ENCODE data around the gene NPFFR1. TPM values are rescaled to one million over a fixed set of nuclear protein-coding genes. Genes with fewer than 3 reads are reported as not detected.
A peak's percentile ranks its signal among the peaks of the same experiment; 100 is the strongest.

NPFFR1 gene
- total and polyA plus RNA-seq, 9 donors: 0.02 to 0.14 (median 0.05) TPM; not detected in 1

- Histone ChIP-seq H3K36me3 (ENCODE audit: control insufficient read depth, insufficient read depth, low read length) (peaks cover 3% of the 10 kb centered on the region), H3K9me3 (replicated peaks; ENCODE audit: control insufficient read depth, low read depth, low read length) (no peaks in the 10 kb centered on the region), H3K27ac (ENCODE audit: low read length) (peak overlapping the region; percentile 87), H3K4me3 (ENCODE audit: low read length) (no peak overlapping the region), H3K27me3 (ENCODE audit: control insufficient read depth, insufficient read depth, low read length) (peaks cover 5% of the 10 kb centered on the region), H3K4me1 (ENCODE audit: control insufficient read depth, insufficient read depth, low read length) (peaks cover 62% of the 10 kb centered on the region)
- peak; percentile 65 for DNase-seq
- WGBS (ENCODE audit: insufficient coverage): 66% methylated on average over 17 of the region's 18 CpGs
Observed at GRCh38 chr10:70323697-70324338, 40.0 kb upstream of the NPFFR1 start.

DNA sequence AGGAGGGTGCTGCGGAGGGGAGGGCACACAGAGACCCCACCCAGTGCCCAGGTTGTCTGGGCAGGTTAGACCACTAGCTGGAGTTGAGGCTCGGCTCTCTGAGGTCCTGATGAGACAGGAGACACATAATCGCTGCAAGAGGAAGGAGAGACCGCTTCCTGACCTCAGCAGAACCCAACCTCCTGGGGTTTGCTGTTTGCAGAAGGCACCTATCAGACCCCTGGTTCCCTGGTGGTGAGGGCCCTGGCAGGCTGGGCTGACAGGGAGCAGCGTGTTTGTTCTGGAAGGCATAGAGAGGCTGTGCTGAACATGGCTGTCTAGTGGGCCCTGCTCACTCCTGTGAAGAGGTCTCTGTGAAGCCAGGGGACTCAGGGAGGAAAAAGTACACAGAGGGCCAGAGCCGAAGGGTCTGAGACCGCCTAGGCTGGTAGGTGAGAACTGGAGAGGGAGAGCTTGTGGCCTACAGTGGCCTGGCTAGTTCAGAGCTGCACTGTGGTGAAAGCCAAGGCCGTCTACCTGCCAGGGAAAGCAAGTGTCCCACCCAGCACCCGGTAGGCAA, 39.4 kb upstream of the NPFFR1 start:
- H3K36me3 ChIP-seq (ENCODE audit: control insufficient read depth, insufficient read depth, low read length): peaks cover 5% of the 10 kb centered on the region
- no peak overlapping the region for H3K4me3 ChIP-seq (ENCODE audit: low read length)
- WGBS (ENCODE audit: insufficient coverage): 95% methylated on average over 8 of the region's 9 CpGs
- peak overlapping the region; percentile 87 for H3K27ac ChIP-seq (ENCODE audit: low read length)
- H3K9me3 ChIP-seq (replicated peaks; ENCODE audit: control insufficient read depth, low read depth, low read length): no peaks in the 10 kb centered on the region
- peaks cover 62% of the 10 kb centered on the region for H3K4me1 ChIP-seq (ENCODE audit: control insufficient read depth, insufficient read depth, low read length)
- H3K27me3 ChIP-seq (ENCODE audit: control insufficient read depth, insufficient read depth, low read length): peaks cover 5% of the 10 kb centered on the region
- no peak for DNase-seq

DNA sequence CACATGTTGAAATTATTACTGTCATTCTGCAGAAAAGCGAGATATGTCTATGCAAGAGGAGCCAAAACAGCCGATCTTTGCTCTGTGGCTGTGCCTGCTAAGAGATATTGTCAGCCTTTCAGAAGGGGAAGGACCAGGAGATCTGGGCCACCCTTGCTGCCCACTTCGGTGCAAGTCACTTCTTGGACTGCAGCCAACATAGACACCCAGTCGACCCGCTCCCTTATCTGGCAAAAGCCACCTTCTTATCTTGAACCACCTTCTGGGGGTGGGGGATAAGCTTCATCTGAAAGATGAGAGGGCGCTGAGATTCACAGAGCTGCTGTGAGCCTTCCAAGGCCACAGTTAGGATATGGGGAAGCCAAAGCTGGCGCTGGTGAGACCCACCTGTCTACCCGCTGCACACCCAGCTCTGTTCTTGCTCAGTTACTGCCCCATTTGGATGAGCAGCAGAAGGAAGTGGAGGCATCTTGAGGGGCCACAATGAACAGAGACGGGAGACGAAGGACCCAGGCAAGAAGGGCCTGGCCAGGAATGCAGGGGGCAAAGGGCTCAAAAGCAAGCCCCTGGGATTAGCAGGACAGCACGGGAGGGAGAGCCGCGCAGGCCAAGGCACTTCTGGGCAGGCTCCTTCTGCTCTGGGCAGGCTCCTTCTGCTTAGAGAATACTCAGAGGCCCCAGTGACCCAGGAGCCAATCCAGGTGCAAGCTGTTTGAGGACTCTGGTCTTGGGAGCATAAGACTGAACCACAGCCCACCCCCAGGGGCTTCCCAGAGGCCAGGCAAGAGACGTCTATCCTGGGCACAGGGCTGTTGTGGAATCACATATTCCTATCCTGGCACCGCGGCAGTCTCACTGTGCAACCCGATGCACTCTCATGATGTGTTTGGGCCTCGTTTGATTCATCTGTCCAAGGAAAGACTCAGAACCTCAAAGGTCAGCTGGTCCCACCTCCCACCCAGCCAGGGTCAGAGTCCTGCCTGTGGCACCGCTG, 38.4 kb upstream of the NPFFR1 start:
- H3K4me1 ChIP-seq (ENCODE audit: control insufficient read depth, insufficient read depth, low read length): peaks cover 62% of the 10 kb centered on the region
- H3K36me3 ChIP-seq (ENCODE audit: control insufficient read depth, insufficient read depth, low read length): peaks cover 10% of the 10 kb centered on the region
- peaks cover 5% of the 10 kb centered on the region for H3K27me3 ChIP-seq (ENCODE audit: control insufficient read depth, insufficient read depth, low read length)
- H3K4me3 ChIP-seq (ENCODE audit: low read length): no peak overlapping the region
- DNase-seq: no peak
- 80% methylated on average over 15 of the region's 19 CpGs for WGBS (ENCODE audit: insufficient coverage)
- H3K27ac ChIP-seq (ENCODE audit: low read length): no peak overlapping the region
- no peaks in the 10 kb centered on the region for H3K9me3 ChIP-seq (replicated peaks; ENCODE audit: control insufficient read depth, low read depth, low read length)

GRCh38 chr10:70321233-70321632, 37.4 kb upstream of the NPFFR1 start:
- H3K36me3 ChIP-seq (ENCODE audit: control insufficient read depth, insufficient read depth, low read length): peaks cover 10% of the 10 kb centered on the region
- WGBS (ENCODE audit: insufficient coverage): no CpG with 5 or more reads among the region's 5 CpGs
- H3K9me3 ChIP-seq (replicated peaks; ENCODE audit: control insufficient read depth, low read depth, low read length): no peaks in the 10 kb centered on the region
- no peak for DNase-seq
- no peak overlapping the region for H3K4me3 ChIP-seq (ENCODE audit: low read length)
- peaks cover 5% of the 10 kb centered on the region for H3K27me3 ChIP-seq (ENCODE audit: control insufficient read depth, insufficient read depth, low read length)
- H3K4me1 ChIP-seq (ENCODE audit: control insufficient read depth, insufficient read depth, low read length): peaks cover 59% of the 10 kb centered on the region
- H3K27ac ChIP-seq (ENCODE audit: low read length): peak overlapping the region; percentile 13

GRCh38 chr10:70320751-70321150, 36.9 kb upstream of the NPFFR1 start:
- Histone ChIP-seq H3K36me3 (ENCODE audit: control insufficient read depth, insufficient read depth, low read length) (peaks cover 12% of the 10 kb centered on the region), H3K4me3 (ENCODE audit: low read length) (no peak overlapping the region), H3K27me3 (ENCODE audit: control insufficient read depth, insufficient read depth, low read length) (peaks cover 5% of the 10 kb centered on the region), H3K9me3 (replicated peaks; ENCODE audit: control insufficient read depth, low read depth, low read length) (no peaks in the 10 kb centered on the region), H3K27ac (ENCODE audit: low read length) (no peak overlapping the region), H3K4me1 (ENCODE audit: control insufficient read depth, insufficient read depth, low read length) (peaks cover 56% of the 10 kb centered on the region)
- WGBS (ENCODE audit: insufficient coverage): 70% methylated on average over 2 of the region's 5 CpGs
- peak; percentile 36 for DNase-seq

DNA sequence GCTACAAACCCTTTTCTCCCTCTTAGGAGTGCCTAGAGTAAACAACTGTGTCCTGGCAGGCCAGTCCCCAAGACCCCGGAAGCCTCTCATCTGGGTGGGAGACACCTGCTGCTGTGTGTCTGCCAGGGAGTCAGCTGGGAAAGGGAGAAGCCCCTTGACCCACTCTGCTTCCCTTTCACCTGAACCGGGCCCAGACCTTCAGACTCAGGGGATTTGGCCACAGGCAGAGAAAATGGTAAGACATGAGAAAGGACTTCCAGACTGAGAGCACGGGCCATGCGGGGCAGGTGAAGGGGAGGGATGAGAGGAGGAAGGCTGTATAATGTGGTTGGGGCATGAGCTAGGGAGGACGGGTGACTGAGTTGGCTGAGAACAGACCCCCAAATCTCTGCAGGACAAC, 36.0 kb upstream of the NPFFR1 start:
- peaks cover 46% of the 10 kb centered on the region for H3K4me1 ChIP-seq (ENCODE audit: control insufficient read depth, insufficient read depth, low read length)
- peaks cover 5% of the 10 kb centered on the region for H3K27me3 ChIP-seq (ENCODE audit: control insufficient read depth, insufficient read depth, low read length)
- no peak for DNase-seq
- no peaks in the 10 kb centered on the region for H3K9me3 ChIP-seq (replicated peaks; ENCODE audit: control insufficient read depth, low read depth, low read length)
- no peak overlapping the region for H3K27ac ChIP-seq (ENCODE audit: low read length)
- peaks cover 15% of the 10 kb centered on the region for H3K36me3 ChIP-seq (ENCODE audit: control insufficient read depth, insufficient read depth, low read length)
- WGBS (ENCODE audit: insufficient coverage): 100% methylated on average over 2 of the region's 5 CpGs
- no peak overlapping the region for H3K4me3 ChIP-seq (ENCODE audit: low read length)

GRCh38 chr10:70319183-70319582, 35.4 kb upstream of the NPFFR1 start:
- Histone ChIP-seq H3K9me3 (replicated peaks; ENCODE audit: control insufficient read depth, low read depth, low read length) (no peaks in the 10 kb centered on the region), H3K4me1 (ENCODE audit: control insufficient read depth, insufficient read depth, low read length) (peaks cover 40% of the 10 kb centered on the region), H3K36me3 (ENCODE audit: control insufficient read depth, insufficient read depth, low read length) (peaks cover 15% of the 10 kb centered on the region), H3K27me3 (ENCODE audit: control insufficient read depth, insufficient read depth, low read length) (peaks cover 5% of the 10 kb centered on the region), H3K27ac (ENCODE audit: low read length) (no peak overlapping the region), H3K4me3 (ENCODE audit: low read length) (no peak overlapping the region)
- no peak for DNase-seq
- 73% methylated on average over 5 of the region's 6 CpGs for WGBS (ENCODE audit: insufficient coverage)

GRCh38 chr10:70317943-70318318, 34.1 kb upstream of the NPFFR1 start:
- peaks cover 31% of the 10 kb centered on the region for H3K4me1 ChIP-seq (ENCODE audit: control insufficient read depth, insufficient read depth, low read length)
- no peak overlapping the region for H3K27ac ChIP-seq (ENCODE audit: low read length)
- no peak for DNase-seq
- H3K36me3 ChIP-seq (ENCODE audit: control insufficient read depth, insufficient read depth, low read length): peaks cover 15% of the 10 kb centered on the region
- 73% methylated on average over 3 of the region's 5 CpGs for WGBS (ENCODE audit: insufficient coverage)
- H3K9me3 ChIP-seq (replicated peaks; ENCODE audit: control insufficient read depth, low read depth, low read length): no peaks in the 10 kb centered on the region
- peaks cover 3% of the 10 kb centered on the region for H3K27me3 ChIP-seq (ENCODE audit: control insufficient read depth, insufficient read depth, low read length)
- H3K4me3 ChIP-seq (ENCODE audit: low read length): no peak overlapping the region

GRCh38 chr10:70317272-70317942, 33.6 kb upstream of the NPFFR1 start:
- H3K36me3 ChIP-seq (ENCODE audit: control insufficient read depth, insufficient read depth, low read length): peaks cover 15% of the 10 kb centered on the region
- no peak for DNase-seq
- peaks cover 29% of the 10 kb centered on the region for H3K4me1 ChIP-seq (ENCODE audit: control insufficient read depth, insufficient read depth, low read length)
- 78% methylated on average over 4 of the region's 5 CpGs for WGBS (ENCODE audit: insufficient coverage)
- no peaks in the 10 kb centered on the region for H3K9me3 ChIP-seq (replicated peaks; ENCODE audit: control insufficient read depth, low read depth, low read length)
- no peak overlapping the region for H3K27ac ChIP-seq (ENCODE audit: low read length)
- peaks cover 3% of the 10 kb centered on the region for H3K27me3 ChIP-seq (ENCODE audit: control insufficient read depth, insufficient read depth, low read length)
- H3K4me3 ChIP-seq (ENCODE audit: low read length): no peak overlapping the region

GRCh38 chr10:70315815-70316214, 32.0 kb upstream of the NPFFR1 start:
- no peak for DNase-seq
- Histone ChIP-seq H3K27me3 (ENCODE audit: control insufficient read depth, insufficient read depth, low read length) (no peaks in the 10 kb centered on the region), H3K27ac (ENCODE audit: low read length) (no peak overlapping the region), H3K36me3 (ENCODE audit: control insufficient read depth, insufficient read depth, low read length) (peaks cover 12% of the 10 kb centered on the region), H3K4me3 (ENCODE audit: low read length) (no peak overlapping the region), H3K9me3 (replicated peaks; ENCODE audit: control insufficient read depth, low read depth, low read length) (no peaks in the 10 kb centered on the region), H3K4me1 (ENCODE audit: control insufficient read depth, insufficient read depth, low read length) (peaks cover 16% of the 10 kb centered on the region)
- no CpG with 5 or more reads among the region's 5 CpGs for WGBS (ENCODE audit: insufficient coverage)
